ENCODE measurements around the gene ANGEL1.

DNA sequence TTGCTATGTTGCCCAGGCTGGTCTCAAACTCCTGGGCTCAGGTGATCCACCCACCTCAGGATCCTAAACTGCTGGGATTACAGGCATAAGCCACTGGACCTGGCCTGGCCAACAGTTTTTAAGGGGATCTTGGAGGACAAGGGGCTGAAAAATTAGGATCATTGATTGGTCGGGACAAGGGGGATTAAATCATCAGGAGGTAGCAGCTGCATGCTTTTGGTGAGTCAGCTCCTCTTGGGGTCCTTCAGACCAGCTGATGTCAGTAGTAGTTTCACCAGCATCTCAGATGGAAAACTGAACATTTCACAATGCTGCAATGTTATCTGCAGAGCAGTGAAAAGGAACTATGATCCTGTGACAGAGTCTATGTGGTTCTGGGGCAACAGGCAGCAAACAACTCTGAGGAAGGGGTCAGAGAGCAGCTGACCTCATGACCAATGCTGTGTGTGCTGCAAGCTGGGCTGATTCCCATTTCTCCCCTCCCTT is 19.9 kb upstream of the ANGEL1 start:
- peak; percentile 46 to 88 for TF ChIP-seq EGR1 (IDR thresholded peaks at IDR 0.05; ENCODE audit: low read depth in 2 of 2)
- TF ChIP-seq, protein P1, sequence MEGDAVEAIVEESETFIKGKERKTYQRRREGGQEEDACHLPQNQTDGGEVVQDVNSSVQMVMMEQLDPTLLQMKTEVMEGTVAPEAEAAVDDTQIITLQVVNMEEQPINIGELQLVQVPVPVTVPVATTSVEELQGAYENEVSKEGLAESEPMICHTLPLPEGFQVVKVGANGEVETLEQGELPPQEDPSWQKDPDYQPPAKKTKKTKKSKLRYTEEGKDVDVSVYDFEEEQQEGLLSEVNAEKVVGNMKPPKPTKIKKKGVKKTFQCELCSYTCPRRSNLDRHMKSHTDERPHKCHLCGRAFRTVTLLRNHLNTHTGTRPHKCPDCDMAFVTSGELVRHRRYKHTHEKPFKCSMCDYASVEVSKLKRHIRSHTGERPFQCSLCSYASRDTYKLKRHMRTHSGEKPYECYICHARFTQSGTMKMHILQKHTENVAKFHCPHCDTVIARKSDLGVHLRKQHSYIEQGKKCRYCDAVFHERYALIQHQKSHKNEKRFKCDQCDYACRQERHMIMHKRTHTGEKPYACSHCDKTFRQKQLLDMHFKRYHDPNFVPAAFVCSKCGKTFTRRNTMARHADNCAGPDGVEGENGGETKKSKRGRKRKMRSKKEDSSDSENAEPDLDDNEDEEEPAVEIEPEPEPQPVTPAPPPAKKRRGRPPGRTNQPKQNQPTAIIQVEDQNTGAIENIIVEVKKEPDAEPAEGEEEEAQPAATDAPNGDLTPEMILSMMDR (IDR thresholded peaks at IDR 0.05; ENCODE audit: low read depth, low read length, missing input control), result no peak

All from liver (tissue), 3 donors.